ENCODE data around the gene FDXACB1.

FDXACB1 gene

GRCh38 chr11:111841370-111842053 is 37.5 kb downstream of the FDXACB1 start:
- peak; percentile 89 for DNase-seq

- no peak for DNase-seq
These were observed 38.8 kb downstream of the FDXACB1 start for GRCh38 chr11:111840143-111840542.

- DNase-seq, result no peak
These were observed 40.9 kb downstream of the FDXACB1 start for GRCh38 chr11:111838054-111838453.

- no peak for DNase-seq
These were observed 41.5 kb downstream of the FDXACB1 start for GRCh38 chr11:111837366-111837891.

GRCh38 chr11:111836721-111837120 is 42.2 kb downstream of the FDXACB1 start:
- no peak for DNase-seq

GRCh38 chr11:111836162-111836561 is 42.8 kb downstream of the FDXACB1 start:
- no peak for DNase-seq

- no peak for DNase-seq
These were observed 43.3 kb downstream of the FDXACB1 start for GRCh38 chr11:111835665-111836064.

GRCh38 chr11:111834432-111835163 is 44.4 kb downstream of the FDXACB1 start:
- no peak for DNase-seq

GRCh38 chr11:111833524-111833923 is 45.4 kb downstream of the FDXACB1 start:
- DNase-seq, result no peak

- no peak for DNase-seq
These were observed 49.6 kb downstream of the FDXACB1 start for GRCh38 chr11:111829185-111829968.

- no peak for DNase-seq
These were observed 52.5 kb downstream of the FDXACB1 start for GRCh38 chr11:111826322-111826950.

Measured in DMS79 treated with DMSO at 0.1 percent for 48 hours (cell line).